Keratinocyte (primary cell): ENCODE data around the gene RERE. TPM values are rescaled to one million over a fixed set of nuclear protein-coding genes. Genes with fewer than 3 reads are reported as not detected.

ENCODE experiments used
- DNase-seq: peaks from one replicate; pipeline ENCODE4 v3.0.0-alpha.2; 2011; ENCODE audit warnings: low read depth, missing footprints, low spot score
- FAIRE-seq: peaks from 2 replicates; lab custom pipeline; 2011; peaks lifted over from hg19 to GRCh38; lab: Jason Lieb, UNC
- H2AFZ ChIP-seq: 2 replicates; pipeline ENCODE4 v1.6.0; 2012; ENCODE audit warnings: low read length, control low read depth, inconsistent platforms; ENCODE audit not compliant: control insufficient read depth
- H3K27ac ChIP-seq: 2 replicates; pipeline ENCODE4 v1.5.1; 2011; ENCODE audit warnings: low read length; ENCODE audit not compliant: control insufficient read depth, insufficient read depth
- H3K27me3 ChIP-seq: 3 replicates; pipeline ENCODE4 v1.6.0; 2011; ENCODE audit warnings: low read length; ENCODE audit not compliant: control insufficient read depth, insufficient read depth; ENCODE audit errors: extremely low read depth
- H3K36me3 ChIP-seq, 2 experiments: 2 replicates in 1 of 2; 3 replicates in 1 of 2; pipeline ENCODE4 v1.5.1; 2011; ENCODE audit warnings: low read length in 2 of 2, mild to moderate bottlenecking in 1 of 2; ENCODE audit not compliant: control insufficient read depth in 2 of 2, insufficient read depth in 2 of 2; ENCODE audit errors: extremely low read depth in 1 of 2
- H3K4me1 ChIP-seq: 3 replicates; pipeline ENCODE4 v1.5.1; 2011; ENCODE audit warnings: low read length; ENCODE audit not compliant: control insufficient read depth, insufficient read depth; ENCODE audit errors: extremely low read depth
- H3K4me2 ChIP-seq: 3 replicates; pipeline ENCODE4 v1.6.0; 2011; ENCODE audit warnings: low read depth, low read length; ENCODE audit not compliant: control insufficient read depth, insufficient read depth; ENCODE audit errors: extremely low read depth
- H3K4me3 ChIP-seq, 3 experiments: fragments of 200-600 bp in 1 of 3; sonication (generic) in 1 of 3; 2 replicates in 2 of 3; 3 replicates in 1 of 3; pipeline ENCODE4 v1.5.1; 2011 to 2016; ENCODE audit warnings: low read length in 3 of 3, mild to moderate bottlenecking in 3 of 3, control low read depth in 2 of 3, inconsistent platforms in 1 of 3, low read depth in 1 of 3, mixed read lengths in 1 of 3, mixed run types in 1 of 3, moderate library complexity in 1 of 3; ENCODE audit not compliant: control insufficient read depth in 2 of 3, insufficient read depth in 2 of 3; ENCODE audit errors: extremely low read depth in 1 of 3
- H3K79me2 ChIP-seq: 2 replicates; pipeline ENCODE4 v1.6.0; 2012; ENCODE audit warnings: low read length; ENCODE audit not compliant: control insufficient read depth, insufficient read depth
- H3K9ac ChIP-seq: 3 replicates; pipeline ENCODE4 v1.6.0; 2011; ENCODE audit warnings: low read length; ENCODE audit not compliant: control insufficient read depth, insufficient read depth; ENCODE audit errors: extremely low read depth
- H3K9me1 ChIP-seq: 3 replicates; pipeline ENCODE4 v1.6.0; 2011; ENCODE audit warnings: low read length; ENCODE audit not compliant: control insufficient read depth, insufficient read depth; ENCODE audit errors: extremely low read depth
- H3K9me3 ChIP-seq: 2 replicates; pipeline ENCODE4 v1.5.1; 2012; ENCODE audit warnings: low read depth, low read length; ENCODE audit not compliant: control insufficient read depth
- H4K20me1 ChIP-seq: 3 replicates; pipeline ENCODE4 v1.6.0; 2011; ENCODE audit warnings: low read length; ENCODE audit not compliant: control insufficient read depth, insufficient read depth; ENCODE audit errors: extremely low read depth
- CTCF ChIP-seq, 3 experiments: IDR thresholded peaks in 1 of 3; conservative IDR thresholded peaks in 1 of 3; optimal IDR thresholded peaks in 1 of 3; 2 replicates in 2 of 3; 3 replicates in 1 of 3; pipeline versions ENCODE3 to v1.5.1; 2011; ENCODE audit warnings: low read length in 3 of 3, mild to moderate bottlenecking in 3 of 3, moderate library complexity in 2 of 3, control low read depth in 1 of 3, inconsistent platforms in 1 of 3; ENCODE audit not compliant: insufficient read depth in 2 of 3; ENCODE audit errors: extremely low read depth in 1 of 3
- EZH2 ChIP-seq: IDR thresholded peaks from one replicate; pipeline ENCODE4 v1.6.1; 2012; ENCODE audit warnings: inconsistent platforms, mild to moderate bottlenecking, low read length, moderate library complexity
- dilution Hi-C: fragments of 300-500 bp; cut with MboI; formaldehyde crosslinking; loops from one replicate; pipeline ENCODE4 v1.7.0; 2020; ENCODE audit warnings: low sequenced_read_pairs; ENCODE audit not compliant: extremely low pct_ligation_motif_present
- polyA plus RNA-seq, 5 experiments: library from polyadenylated mRNA; depleted of rRNA in 3 of 5; stranded (reverse) in 3 of 5; stranded (forward) in 1 of 5; unstranded in 1 of 5; fragments of >200 nt; gene quantifications; 1 replicate in 1 of 5; 2 replicates in 3 of 5; 3 replicates in 1 of 5; pipeline versions ENCODE4 v1.2.1 to v1.2.3, GENCODE V29; 2011 to 2012; ENCODE audit warnings: missing spikeins in 2 of 5, low read depth in 1 of 5, low replicate concordance in 1 of 5

The RERE gene
- polyA plus RNA-seq, 1 donor (not counting 4 experiments of a cell fraction or from before 2014, with no cell fraction given), result 3.8 TPM

- H4K20me1 ChIP-seq, result no peaks in the 10 kb centered on the region
- dilution Hi-C loops, result no loop called here
Observed at GRCh38 chr1:8681911-8682310, 135.5 kb downstream of the RERE start.

GRCh38 chr1:8680664-8681650, 136.5 kb downstream of the RERE start:
- Histone ChIP-seq H3K9me3 (no peaks in the 10 kb centered on the region), H3K79me2 (peaks cover 15% of the 10 kb centered on the region), H3K27me3 (no peaks in the 10 kb centered on the region), H3K9me1 (no peaks in the 10 kb centered on the region), H2AFZ (no peak overlapping the region), H4K20me1 (no peaks in the 10 kb centered on the region), H3K4me1 (peaks cover 8% of the 10 kb centered on the region), H3K27ac (no peak overlapping the region), H3K4me3 (no peak overlapping the region), H3K4me2 (no peak overlapping the region), H3K9ac (no peak overlapping the region), H3K36me3 (no peaks in the 10 kb centered on the region)
- DNase-seq, result no peak
- dilution Hi-C loops, result no loop called here
- no peak for FAIRE-seq
- TF ChIP-seq EZH2, result no peak
- no peak for TF ChIP-seq CTCF (optimal IDR thresholded peaks at IDR 0.05 in 1 of 3, IDR thresholded peaks at IDR 0.05 in 1 of 3, conservative IDR thresholded peaks at IDR 0.05 in 1 of 3; ENCODE audit: extremely low read depth in 1 of 3, insufficient read depth in 2 of 3, low read length in 3 of 3)

More at GRCh38 chr1:8681911-8682310, 135.5 kb downstream of the RERE start:
- no peak for TF ChIP-seq CTCF (optimal IDR thresholded peaks at IDR 0.05 in 1 of 3, IDR thresholded peaks at IDR 0.05 in 1 of 3, conservative IDR thresholded peaks at IDR 0.05 in 1 of 3; ENCODE audit: extremely low read depth in 1 of 3, insufficient read depth in 2 of 3, low read length in 3 of 3)
- TF ChIP-seq EZH2, result no peak
- Histone ChIP-seq H3K27ac (no peak overlapping the region), H3K4me3 (no peak overlapping the region), H3K4me2 (no peak overlapping the region), H3K9me3 (no peaks in the 10 kb centered on the region), H3K36me3 (no peaks in the 10 kb centered on the region), H3K27me3 (no peaks in the 10 kb centered on the region), H3K79me2 (peaks cover 13% of the 10 kb centered on the region), H3K9me1 (no peaks in the 10 kb centered on the region), H2AFZ (no peak overlapping the region), H3K4me1 (peaks cover 8% of the 10 kb centered on the region), H3K9ac (no peak overlapping the region)
- FAIRE-seq (no peak), DNase-seq (no peak)
